NCI-H1092 treated with DMSO at 0.1 percent for 48 hours (cell line): ENCODE data around the gene DNAJC27.
"Not testable (repeated sequence)": the region's sequence is repeated elsewhere in the genome, so short reads cannot be mapped to it uniquely, and the experiment has no call there.

Source experiments
- DNase-seq: peaks from one replicate; lab custom pipeline; 2025; lab: John Stamatoyannopoulos, UW

Gene DNAJC27

DNA sequence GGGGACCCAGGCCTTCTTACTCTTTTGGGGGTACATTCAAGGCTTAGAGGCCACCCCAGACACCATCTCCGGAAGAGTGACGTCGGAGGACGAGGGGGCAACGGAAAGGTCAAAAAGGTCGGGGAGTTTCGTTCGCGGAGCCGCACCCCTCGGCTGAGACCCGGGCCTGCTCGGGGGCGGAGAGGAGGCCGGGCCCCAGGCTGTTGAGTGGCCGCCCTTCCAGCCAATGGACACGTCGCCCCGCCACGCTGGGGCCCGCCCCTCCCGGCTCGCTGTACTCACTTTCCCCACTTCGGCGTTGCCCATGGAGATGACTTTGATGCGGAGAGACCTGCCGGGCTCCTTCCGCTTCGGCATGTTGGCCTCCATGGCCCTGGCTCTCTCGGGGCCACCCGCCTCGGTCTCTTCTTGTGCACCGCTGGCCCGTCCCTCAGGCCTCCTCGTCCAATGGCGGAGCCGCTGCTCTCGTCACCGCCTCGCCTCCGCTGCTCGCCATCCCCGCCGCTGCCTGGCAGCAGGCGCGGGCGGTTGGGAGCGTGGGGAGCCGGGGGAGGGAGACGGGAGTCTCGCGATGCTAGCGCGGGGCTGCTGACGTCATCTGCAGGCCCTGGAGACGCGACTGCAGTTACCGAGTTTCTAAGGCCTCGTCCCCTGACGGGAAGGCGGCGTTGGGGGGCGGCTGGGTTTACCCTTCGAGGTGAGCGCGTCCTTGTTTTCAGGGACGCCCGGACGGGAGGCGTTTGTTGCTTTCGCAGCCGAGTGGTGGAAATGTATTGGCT is at the start of gene DNAJC27:
DNAJC27 (minus strand) TSS at position 420 of the 779 bp plus-strand sequence; CDS start at position 369, 51 bp downstream.
- peak; percentile 94 for DNase-seq

DNA sequence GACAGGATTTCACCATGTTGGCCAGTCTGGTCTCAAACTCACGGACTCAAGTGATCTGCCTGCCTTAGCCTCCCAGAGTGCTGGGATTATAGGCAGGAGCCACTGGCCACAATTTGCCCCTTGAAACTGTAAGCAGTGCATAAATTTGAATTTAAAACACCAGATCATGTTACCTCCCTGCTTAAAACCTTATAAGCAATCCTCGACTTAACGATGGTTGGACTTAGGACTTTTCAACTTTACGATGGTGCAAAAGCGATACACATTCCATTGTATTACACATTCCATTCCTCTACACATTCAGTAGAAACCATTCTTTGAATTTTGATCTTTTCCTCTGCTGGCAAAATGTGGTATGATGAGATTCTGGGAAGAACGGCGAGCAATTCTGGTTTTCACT is 46.9 kb upstream of the DNAJC27 start:
- no peak for DNase-seq

DNA sequence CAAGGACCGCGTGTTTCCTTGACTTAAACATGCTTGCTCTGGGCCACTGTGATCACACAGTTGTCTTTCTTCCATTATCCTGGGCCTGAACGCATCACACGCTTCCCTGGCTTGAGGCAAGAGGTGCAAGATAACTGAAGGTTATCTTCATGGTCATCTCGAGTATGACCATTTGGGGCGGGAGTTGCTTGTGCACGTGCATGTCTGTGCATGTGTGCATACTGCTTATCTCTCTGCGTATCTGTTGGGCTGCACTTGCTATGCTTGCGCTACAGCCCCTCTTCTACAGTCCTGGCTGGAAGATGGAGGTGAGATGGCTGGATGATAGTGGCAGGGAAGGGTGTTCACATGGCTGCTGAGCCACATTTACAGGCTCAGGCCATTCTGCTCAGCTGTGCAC is 42.9 kb upstream of the DNAJC27 start:
- DNase-seq, result no peak

DNA sequence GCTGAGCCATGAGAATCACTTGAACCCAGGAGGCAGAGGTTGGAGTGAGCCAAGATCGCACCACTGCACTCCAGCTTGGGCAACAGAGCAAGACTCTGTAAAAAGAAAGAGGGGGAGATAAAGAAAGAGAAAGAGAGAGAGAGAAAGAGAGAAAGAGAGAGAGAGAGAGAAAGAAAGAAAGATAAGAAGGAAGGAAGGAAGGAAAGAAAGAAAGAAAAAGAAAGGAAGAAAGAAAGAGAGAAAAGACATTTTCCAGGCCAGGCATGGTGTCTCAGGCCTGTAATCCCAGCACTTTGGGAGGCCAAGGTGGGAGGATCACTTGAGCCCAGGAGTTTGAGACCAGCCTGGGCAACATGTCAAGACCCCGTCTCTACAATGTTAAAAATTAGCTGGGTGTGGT is 39.6 kb upstream of the DNAJC27 start:
- not testable (repeated sequence) for DNase-seq

DNA sequence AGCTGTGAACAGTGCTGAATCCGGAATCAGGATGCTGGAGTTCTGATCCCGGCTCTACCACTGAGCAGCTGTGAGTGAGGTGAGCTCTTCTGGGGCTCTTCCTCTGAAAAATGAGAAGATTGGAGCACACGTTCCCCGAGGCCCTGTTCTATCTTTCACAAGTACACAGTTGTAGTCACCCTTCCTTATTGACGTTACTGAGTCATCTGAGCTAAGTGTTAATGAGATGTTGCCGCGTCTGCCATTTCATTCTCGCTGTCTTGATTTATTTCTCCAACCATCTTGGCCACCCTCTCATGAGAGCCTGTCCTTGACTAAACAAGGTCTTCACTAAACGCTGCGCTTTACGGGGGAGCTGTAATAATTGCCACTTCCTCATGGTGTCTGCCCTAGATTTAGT is 38.2 kb upstream of the DNAJC27 start:
- no peak for DNase-seq

DNA sequence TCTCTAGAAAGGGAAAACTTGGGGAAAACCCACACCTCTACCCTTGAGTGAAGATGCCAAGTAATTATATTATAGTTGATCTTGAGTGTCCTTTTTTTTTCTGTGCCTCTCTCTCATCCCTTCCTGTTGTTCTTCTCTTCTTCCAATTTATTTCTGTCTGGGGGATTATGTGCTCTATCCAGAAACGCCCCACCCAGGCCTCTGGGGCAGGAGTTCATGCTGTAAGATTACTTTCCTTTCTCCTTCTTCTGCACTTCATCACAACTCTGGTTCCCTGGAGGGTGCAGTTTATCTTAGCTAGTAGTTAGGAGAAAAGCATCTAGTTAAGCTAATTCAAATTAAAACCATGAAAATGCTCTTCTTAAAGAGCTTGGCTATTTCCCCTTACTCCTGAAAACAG is 30.3 kb upstream of the DNAJC27 start:
- DNase-seq, result no peak

DNA sequence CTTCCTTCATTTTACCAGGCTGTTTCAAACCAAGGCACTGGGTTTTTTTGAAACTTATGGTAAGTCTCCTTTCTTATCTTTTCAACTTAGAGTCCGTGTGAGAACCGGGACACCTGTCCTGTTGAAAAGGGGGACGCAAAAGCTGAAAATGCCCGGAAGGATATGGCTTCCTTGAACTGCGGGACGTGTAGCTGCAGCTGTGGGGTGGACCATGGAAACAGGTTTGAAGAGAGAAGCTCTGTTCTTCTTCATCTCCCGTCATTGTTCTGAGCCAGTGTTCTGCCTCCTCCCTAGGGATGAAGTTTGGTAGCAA is 29.5 kb upstream of the DNAJC27 start:
- DNase-seq, result no peak

DNA sequence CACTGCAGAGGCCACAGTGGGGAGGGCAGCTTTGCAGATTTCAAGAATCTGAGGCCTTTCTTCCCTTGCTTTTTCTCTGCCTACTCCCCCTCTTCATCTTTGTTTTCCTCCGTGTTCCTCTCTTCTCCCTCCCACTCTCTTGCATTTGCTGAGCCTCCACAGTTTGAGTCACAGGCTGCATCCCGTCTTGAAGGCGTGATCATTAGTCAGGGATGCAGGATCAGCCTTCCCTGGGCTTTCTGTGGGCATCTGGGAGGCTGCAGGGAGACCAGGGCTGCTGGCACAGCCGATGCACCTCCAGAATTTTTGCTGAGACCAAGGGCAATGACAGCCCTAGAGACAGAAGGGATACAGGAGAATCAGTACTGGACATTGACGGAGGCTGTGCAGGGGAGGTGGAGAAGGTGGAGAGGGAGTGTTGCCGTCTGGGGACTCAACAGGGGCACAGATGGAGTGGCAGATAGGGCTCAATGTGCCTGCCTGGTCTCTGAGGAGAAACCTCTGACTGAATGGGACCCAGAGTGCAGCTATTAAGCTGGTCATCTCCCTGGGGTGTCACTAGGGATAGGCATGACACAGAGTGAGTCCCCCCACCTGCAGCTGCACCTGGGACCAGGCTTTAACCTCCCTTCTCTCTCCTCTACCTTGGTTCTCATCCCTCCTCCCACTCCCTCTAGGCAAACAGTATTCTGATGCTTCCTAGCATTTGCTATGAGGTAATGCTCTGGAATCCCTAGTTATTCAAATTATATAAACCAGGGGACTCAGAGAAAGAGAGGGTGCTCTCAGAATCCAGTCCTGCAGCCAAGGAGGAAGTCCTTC is 29.0 kb upstream of the DNAJC27 start:
- no peak for DNase-seq

DNA sequence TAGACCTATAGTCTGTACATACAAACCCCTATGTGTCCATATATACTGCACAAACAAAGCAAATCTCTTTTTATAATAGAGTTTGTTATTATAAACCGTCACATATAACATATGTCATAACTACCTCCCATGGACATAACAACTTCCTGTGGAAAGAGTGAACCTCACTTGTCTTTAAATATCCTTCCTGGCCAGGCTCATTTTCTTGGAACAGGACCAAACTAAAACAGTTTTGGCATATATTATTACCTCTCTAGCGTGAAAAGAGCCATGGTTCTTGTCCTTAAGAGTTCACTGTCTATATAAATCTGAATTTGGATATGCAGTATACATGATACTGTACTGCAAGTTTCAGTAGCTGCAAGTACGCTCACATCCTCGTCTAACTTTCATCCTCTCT is 28.3 kb upstream of the DNAJC27 start:
- no peak for DNase-seq

DNA sequence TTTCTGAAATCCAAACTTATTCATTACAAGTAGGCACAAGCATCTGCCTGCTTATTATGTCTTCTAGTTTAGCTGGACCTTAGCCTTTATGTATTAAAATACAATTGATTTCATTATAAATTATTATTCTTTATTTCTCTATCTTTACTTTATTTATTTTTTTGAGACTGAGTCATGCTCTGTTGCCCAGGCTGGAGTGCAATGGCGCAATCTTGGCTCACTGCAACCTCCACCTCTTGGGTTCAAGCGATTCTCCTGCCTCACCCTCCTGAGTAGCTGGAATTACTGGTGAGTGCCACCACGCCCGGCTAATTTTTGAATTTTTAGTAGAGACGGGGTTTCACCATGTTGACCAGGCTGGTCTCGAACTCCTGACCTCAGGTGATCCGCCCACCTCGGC is 27.3 kb upstream of the DNAJC27 start:
- not testable (repeated sequence) for DNase-seq

DNA sequence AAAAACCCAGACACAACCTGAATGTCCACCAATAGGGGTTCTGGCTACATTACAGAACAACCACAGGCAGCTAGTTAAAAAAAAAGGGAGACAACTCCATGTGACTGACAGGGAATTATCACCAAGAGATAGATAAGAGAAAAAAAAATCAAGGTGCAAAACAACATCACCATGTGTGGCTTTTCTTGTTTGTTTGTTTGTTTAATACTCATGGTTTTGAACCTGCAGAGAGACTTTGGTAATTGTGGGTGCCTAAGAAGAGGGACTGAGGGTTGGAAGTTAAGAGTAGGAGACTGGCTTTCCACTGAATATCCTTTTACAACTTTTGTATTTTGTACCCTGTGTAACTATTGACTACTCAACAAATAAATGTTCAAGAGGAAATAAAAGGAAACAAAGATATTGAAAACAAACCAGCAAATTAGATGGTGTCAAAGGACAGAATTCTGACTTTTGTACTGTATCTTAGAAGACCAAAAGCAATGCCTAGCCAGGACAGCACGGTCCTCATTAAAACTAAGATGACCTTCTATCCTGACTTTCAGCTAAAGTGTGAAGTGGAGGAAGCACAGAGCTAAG is 22.5 kb upstream of the DNAJC27 start:
- DNase-seq, result no peak

DNA sequence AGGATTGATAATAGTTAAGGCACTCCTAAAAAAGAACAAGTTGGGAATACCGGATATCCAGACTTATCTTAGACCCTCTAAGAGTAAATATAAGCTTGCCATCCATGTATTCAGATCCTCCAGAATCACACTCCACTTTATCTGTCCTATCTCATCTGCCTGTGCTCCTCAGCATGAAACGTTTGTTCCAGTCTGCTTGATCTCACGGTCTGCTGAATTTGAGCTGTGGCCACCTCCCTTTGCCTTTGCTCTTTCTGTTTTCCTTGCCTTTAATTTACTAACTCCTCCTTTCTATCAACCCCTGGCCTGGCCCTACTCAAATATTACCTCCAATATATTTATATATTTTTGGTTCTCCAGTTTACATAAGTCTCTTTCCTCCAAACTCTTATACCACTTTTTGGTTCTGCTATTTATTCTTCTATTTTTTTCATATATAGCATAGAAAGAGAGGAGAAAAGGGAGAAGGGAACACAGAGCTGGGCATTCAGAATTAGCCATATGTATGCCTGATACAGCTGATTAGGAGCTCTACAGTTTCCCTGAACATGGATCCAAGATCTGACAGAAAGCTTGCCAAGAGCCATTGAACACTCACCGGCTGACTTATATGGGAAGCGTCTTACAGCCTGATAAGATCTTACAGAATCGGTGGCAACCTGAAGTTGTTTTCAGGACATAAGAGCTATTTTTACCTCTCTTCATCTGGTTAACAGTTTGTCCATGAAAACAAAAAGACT is 21.8 kb upstream of the DNAJC27 start:
- DNase-seq, result no peak

DNA sequence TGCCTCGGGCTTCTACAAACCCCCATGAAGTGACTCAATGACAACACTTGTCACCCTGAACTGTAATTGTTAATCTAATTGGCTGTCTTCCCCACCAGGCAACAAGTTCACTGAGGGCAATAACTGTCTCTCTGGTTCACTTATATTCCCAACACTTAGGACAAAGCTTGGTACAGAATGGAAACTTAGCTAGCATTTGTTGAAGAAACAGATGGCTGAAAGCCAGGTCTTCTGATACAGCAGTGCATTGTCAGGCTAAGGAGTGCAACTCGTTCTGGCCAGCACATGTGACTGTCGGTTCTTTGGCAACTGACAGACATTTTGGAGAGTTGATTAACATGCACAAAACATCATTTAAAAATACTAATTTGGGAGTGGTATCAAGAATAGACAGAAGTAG is 14.6 kb upstream of the DNAJC27 start:
- DNase-seq, result no peak

DNA sequence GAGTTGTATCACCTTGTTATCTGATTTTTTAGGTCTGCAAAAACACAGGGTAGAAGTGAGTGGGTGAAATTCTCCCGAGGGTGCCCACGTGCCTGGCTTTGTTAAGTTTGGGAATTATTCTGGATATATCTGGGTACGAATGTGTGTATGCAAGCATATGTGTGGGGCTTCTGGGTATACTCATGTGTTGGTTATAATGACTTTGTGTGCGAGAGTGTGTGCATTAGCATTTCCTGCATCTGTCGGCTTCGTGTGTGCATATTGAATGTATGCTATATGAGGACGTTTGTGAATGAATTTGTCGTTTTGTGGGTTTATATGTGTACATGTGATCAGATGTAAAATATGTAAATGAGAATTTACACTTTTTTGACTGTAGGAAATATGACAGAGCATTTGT is 13.8 kb upstream of the DNAJC27 start:
- no peak for DNase-seq

DNA sequence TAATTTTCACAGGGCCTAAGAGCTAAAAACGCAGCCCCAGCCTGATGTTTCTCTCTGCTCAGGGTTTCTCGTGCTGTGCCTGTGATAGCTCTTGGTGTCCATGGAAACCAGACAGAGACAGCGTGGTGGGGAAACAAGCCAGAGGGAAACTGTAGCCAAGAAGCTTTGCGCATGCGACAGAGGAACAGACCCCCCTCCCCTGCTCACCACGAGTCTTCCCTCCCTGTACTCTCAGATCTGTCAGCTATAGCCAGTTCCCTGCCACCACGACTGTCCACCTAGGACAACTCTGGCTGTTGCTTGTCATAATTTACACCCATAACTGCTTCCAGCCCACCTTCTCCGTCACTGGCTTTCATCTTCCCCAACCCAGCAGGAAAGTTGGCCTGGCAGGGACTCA is 13.2 kb upstream of the DNAJC27 start:
- DNase-seq, result peak; percentile 76

DNA sequence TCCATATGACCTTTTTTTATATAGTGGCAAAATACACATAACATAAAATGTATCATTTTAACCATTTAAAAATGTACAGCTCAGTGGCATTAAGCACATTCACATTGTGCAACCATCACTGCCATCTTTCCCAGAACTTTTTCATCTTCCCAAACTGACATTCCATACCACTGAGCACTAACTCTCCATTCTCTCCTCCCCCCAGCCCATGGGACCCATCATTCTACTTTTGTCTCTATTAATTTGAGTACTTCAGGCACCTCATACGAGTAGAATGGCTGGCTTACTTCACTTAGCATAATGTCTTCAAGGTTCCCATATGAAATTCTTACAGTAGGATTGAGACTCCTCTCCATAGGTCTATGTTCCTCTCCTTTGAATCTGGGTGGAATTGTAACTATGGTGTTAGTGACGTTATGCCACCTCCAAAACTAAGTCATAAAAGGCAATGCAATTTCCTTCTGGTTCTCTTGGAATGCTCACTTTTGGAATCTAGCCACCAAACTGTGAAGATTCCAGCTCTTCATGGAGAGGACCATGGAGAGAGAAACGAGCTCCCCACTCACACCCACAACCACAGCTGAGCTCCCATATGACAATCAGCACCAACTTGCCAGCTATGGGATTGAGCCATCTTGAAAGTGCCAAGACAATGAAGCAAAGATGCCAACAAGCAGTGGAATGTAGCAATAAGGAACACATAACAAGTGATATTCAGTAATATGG is 9.8 kb upstream of the DNAJC27 start:
- DNase-seq, result no peak

DNA sequence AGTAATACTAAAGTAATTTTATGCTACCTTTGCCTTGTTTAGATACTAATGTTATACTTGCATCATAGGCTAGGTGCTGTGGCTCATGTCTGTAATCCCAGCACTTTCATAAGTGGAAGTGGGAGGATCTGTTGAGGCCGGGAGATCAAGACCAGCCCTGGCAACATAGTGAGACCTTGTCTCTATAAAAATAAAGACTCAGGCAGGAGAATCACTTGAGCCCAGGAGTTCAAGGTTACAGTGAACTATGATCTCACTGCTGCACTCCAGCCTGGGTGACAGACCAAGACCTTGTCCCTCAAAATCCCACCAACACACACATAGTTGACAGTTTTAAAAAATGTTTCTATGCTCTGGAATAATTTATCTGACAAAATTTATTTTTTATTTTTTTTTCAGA is 6.9 kb upstream of the DNAJC27 start:
- DNase-seq, result no peak

DNA sequence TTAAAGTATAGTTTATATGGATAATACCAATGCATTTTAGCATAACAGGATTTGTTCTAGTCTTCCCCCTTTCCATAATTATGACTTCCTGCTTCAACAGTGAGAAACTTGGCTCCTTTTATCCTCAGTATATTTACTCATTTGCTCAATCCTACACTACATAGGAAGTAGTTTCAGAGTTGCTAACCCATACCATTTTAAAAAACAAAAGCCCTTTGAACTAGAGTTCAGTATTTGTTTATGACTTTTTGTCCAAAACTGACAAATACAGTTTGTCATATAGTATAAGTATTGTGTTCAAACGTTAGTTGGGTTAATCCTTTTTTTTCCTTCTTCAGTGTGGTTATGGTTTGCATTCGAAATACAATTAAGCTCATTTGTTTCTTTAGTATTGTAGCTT is 5.9 kb upstream of the DNAJC27 start:
- DNase-seq, result no peak

DNA sequence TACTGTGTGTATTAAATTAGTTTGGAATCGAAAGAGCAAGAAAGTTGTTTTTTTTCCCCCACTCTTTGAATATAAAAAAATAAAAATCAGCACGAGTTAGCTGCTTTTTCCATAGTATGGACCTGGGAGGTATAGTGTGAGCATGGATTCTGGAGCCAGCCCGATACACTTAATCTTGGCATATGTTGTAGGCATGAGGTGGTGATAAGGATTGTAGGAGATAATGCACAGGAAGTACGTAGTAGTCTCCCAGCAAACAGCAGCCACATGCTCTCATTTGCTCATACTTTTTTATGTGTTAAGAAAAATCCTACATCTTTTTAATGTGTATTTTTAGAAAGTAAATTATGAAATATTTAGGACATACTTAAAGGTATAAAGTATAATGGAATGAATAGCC is 2.1 kb upstream of the DNAJC27 start:
- no peak for DNase-seq

DNA sequence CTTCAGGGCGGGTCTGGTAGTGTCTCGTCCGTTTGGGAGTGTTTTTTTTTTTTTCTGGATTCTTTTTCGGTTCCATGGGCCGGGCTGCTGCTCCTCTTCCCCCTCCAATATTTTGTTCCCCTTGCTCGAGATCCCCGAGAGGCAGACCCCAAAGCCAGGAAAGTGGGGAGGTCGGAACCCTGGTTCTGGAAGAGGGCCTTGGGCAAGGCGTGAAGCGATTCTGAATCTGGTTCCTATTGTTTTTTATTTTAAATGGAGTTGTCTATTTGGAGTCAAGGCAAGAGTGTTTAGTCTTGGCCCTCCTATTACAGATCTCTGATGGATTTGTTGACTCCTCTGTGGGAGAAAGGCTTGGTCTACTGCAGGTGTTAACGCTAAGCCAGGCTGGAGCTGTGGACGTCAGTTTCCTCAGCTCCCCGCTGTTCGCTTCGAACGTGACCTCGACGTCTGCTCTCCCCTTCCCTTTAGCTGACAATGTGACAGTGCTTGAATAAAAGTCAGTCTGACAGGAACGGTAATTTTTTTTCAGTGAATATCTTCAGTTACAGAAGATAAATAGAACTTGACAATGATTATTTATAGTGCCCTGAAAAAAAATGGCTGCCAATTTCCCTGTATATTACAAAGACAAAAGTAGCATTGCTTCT is 683 bp upstream of the DNAJC27 start:
- peak; percentile 74 for DNase-seq

DNA sequence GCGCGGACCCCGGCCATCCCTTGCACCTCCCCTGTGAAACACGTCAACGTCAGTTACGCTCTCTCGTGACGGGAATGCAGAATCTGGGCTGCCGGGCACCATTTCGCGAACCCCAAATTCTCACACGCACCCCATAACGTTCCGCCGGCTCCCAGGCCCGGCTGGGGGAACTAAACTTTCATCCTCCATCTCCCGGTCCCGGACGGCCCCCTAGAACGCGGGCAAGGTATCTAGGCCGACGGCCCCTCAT is 544 bp downstream of the DNAJC27 start:
- DNase-seq, result no peak
